Motor neuron (in vitro differentiated cells): ENCODE data around the gene ZNF594. TPM values are rescaled to one million over a fixed set of nuclear protein-coding genes. Genes with fewer than 3 reads are reported as not detected.
"Not testable (repeated sequence)": the region's sequence is repeated elsewhere in the genome, so short reads cannot be mapped to it uniquely, and the experiment has no call there.

ENCODE experiments used
- ATAC-seq, 8 experiments: fragments of 200-7000 bp; cut with Tn5 transposase; replicated peaks in 6 of 8; 2 replicates each; pipeline ENCODE4 v1.8.0; 2021; ENCODE audit warnings: mild to moderate bottlenecking in 8 of 8, moderate library complexity in 8 of 8
- H3K27ac ChIP-seq, 2 donors: fragments of 250-450 bp; sonication (Bioruptor Pico); 2 replicates each; pipeline ENCODE4 v1.9.0; 2021; ENCODE audit warnings: antibody characterized with exemption in 2 of 2, mild to moderate bottlenecking in 2 of 2, moderate library complexity in 1 of 2
- H3K4me1 ChIP-seq, 2 donors: fragments of 250-450 bp; sonication (Bioruptor Pico); replicated peaks in 1 of 2; 2 replicates each; pipeline ENCODE4 v1.6.1; 2021; ENCODE audit warnings: antibody characterized with exemption in 2 of 2, mild to moderate bottlenecking in 2 of 2, moderate library complexity in 1 of 2
- H3K4me3 ChIP-seq, 5 donors: fragments of 250-450 bp; sonication (Bioruptor Pico); 2 replicates each; pipeline ENCODE4 v1.9.0; 2021; ENCODE audit warnings: antibody characterized with exemption in 5 of 5, mild to moderate bottlenecking in 5 of 5, moderate library complexity in 4 of 5
- WGBS, 10 experiments: fragments of 450-650 bp; shearing (Covaris generic); methylation state at CpG; one replicate each; pipeline ENCODE4 v1.0.0; 2022; 5-methylcytosine and 5-hydroxymethylcytosine counted together
- in situ Hi-C, 9 experiments: fragments of 400-800 bp; cut with MboI; loops; one replicate each; pipeline ENCODE4 v1.15.0; 2021; ENCODE audit warnings: low sequenced_read_pairs in 9 of 9, low pct_unique_long_range_greater_than_20kb in 2 of 9; ENCODE audit not compliant: unreplicated experiment in 9 of 9
- total RNA-seq, 8 experiments: library from RNA; unstranded; fragments of 300-600 nt; gene quantifications; 2 replicates each; pipeline versions ENCODE4 v1.2.3 to v1.2.4, GENCODE V29; 2022

The ZNF594 gene
- total RNA-seq, 8 experiments from 2014 or later, result 9.5 to 18.9 (median 14.0) TPM

- Histone ChIP-seq H3K4me3 (no peak overlapping the region), H3K4me1 (no peaks in the 10 kb centered on the region), H3K27ac (no peak overlapping the region)
- in situ Hi-C loops, result no loop called here
- WGBS, 10 experiments, result 40 to 100% methylated on average over 1 to 2 of the region's 24 CpGs; no CpG with 5 or more reads in 8 of the 10 experiments
- ATAC-seq, result no peak
Measured at GRCh38 chr17:5138616-5139457, 52.8 kb downstream of the ZNF594 start.

- ATAC-seq, H3K27ac ChIP-seq, H3K4me1 ChIP-seq, in situ Hi-C loops, H3K4me3 ChIP-seq: not testable (repeated sequence)
- 90 to 100% (median 92%) methylated on average over 1 to 2 of the region's 9 CpGs; no CpG with 5 or more reads in 7 of the 10 experiments for WGBS, 10 experiments
Measured at GRCh38 chr17:5138198-5138544, 53.5 kb downstream of the ZNF594 start.

GRCh38 chr17:5137511-5138197, 54.0 kb downstream of the ZNF594 start:
- H3K4me1 ChIP-seq, H3K27ac ChIP-seq, ATAC-seq, in situ Hi-C loops, H3K4me3 ChIP-seq: not testable (repeated sequence)
- 60 to 80% (median 80%) methylated on average over 1 of the region's 15 CpGs; no CpG with 5 or more reads in 7 of the 10 experiments for whole genome bisulfite sequencing, 10 experiments

- H3K27ac ChIP-seq, H3K4me3 ChIP-seq, ATAC-seq, in situ Hi-C loops, H3K4me1 ChIP-seq: not testable (repeated sequence)
- 55 to 100% methylated on average over 1 to 4 of the region's 14 CpGs; no CpG with 5 or more reads in 8 of the 10 experiments for WGBS, 10 experiments
Measured at GRCh38 chr17:5136580-5137412, 54.9 kb downstream of the ZNF594 start.

GRCh38 chr17:5135726-5136579, 55.7 kb downstream of the ZNF594 start:
- 60 to 100% (median 82%) methylated on average over 1 to 3 of the region's 14 CpGs; no CpG with 5 or more reads in 7 of the 10 experiments for WGBS, 10 experiments
- in situ Hi-C loops, result no loop called here
- Histone ChIP-seq H3K4me3 (no peak overlapping the region), H3K4me1 (no peaks in the 10 kb centered on the region), H3K27ac (no peak overlapping the region)
- ATAC-seq, result no peak

- WGBS, 10 experiments, result 13 to 100% (median 58%) methylated on average over 1 to 5 of the region's 8 CpGs; no CpG with 5 or more reads in 2 of the 10 experiments
- H3K4me3 ChIP-seq, in situ Hi-C loops, ATAC-seq, H3K27ac ChIP-seq, H3K4me1 ChIP-seq: not testable (repeated sequence)
Measured at GRCh38 chr17:5135131-5135712, 56.4 kb downstream of the ZNF594 start.

GRCh38 chr17:5134571-5134970, 57.1 kb downstream of the ZNF594 start:
- in situ Hi-C loops, ATAC-seq, H3K4me1 ChIP-seq, H3K27ac ChIP-seq, H3K4me3 ChIP-seq: not testable (repeated sequence)
- WGBS, 10 experiments, result 20 to 83% (median 71%) methylated on average over 1 to 6 of the region's 11 CpGs; no CpG with 5 or more reads in 4 of the 10 experiments

- in situ Hi-C loops, ATAC-seq, H3K4me3 ChIP-seq, H3K27ac ChIP-seq, H3K4me1 ChIP-seq: not testable (repeated sequence)
- 20 to 54% methylated on average over 2 to 4 of the region's 8 CpGs; no CpG with 5 or more reads in 8 of the 10 experiments for WGBS, 10 experiments
Measured at GRCh38 chr17:5133961-5134360, 57.7 kb downstream of the ZNF594 start.

- WGBS, 10 experiments, result 20 to 78% methylated on average over 1 to 2 of the region's 8 CpGs; no CpG with 5 or more reads in 8 of the 10 experiments
- Histone ChIP-seq H3K27ac (no peak overlapping the region), H3K4me3 (no peak overlapping the region), H3K4me1 (no peaks in the 10 kb centered on the region)
- in situ Hi-C loops, result no loop called here
- no peak for ATAC-seq
Measured at GRCh38 chr17:5133311-5133710, 58.4 kb downstream of the ZNF594 start.

- 49 to 87% (median 78%) methylated on average over 1 to 4 of the region's 15 CpGs; no CpG with 5 or more reads in 4 of the 10 experiments for WGBS, 10 experiments
- H3K4me1 ChIP-seq, ATAC-seq, in situ Hi-C loops, H3K27ac ChIP-seq, H3K4me3 ChIP-seq: not testable (repeated sequence)
Measured at GRCh38 chr17:5132503-5133225, 59.0 kb downstream of the ZNF594 start.

GRCh38 chr17:5131799-5132502, 59.7 kb downstream of the ZNF594 start:
- H3K27ac ChIP-seq, in situ Hi-C loops, H3K4me1 ChIP-seq, H3K4me3 ChIP-seq, ATAC-seq: not testable (repeated sequence)
- WGBS, 10 experiments, result 20 to 100% methylated on average over 1 of the region's 16 CpGs; no CpG with 5 or more reads in 8 of the 10 experiments
